OCI-LY1 (cell line): ENCODE measurements around the gene SORCS3.

Experiments used
- H2AFZ ChIP-seq: fragments of 200-600 bp; sonication (generic), shearing (Covaris generic); 2 replicates; pipeline ENCODE4 v1.6.0; 2014; ENCODE audit warnings: antibody characterized with exemption, mild to moderate bottlenecking, low read length
- H3F3A ChIP-seq: fragments of 200-600 bp; sonication (generic), shearing (Covaris generic); 2 replicates; pipeline ENCODE4 v1.6.0; 2014; ENCODE audit warnings: mild to moderate bottlenecking, antibody characterized with exemption, low read length, moderate library complexity; ENCODE audit not compliant: insufficient read depth
- H3K27ac ChIP-seq: fragments of 200-600 bp; sonication (generic); 2 replicates; pipeline ENCODE4 v1.5.1; 2014; ENCODE audit warnings: low read length, mixed run types, mild to moderate bottlenecking, low read depth; ENCODE audit not compliant: poor library complexity, severe bottlenecking
- H3K27me3 ChIP-seq: fragments of 200-600 bp; sonication (generic); 2 replicates; pipeline ENCODE4 v1.6.0; 2014; ENCODE audit warnings: antibody characterized with exemption, mild to moderate bottlenecking, low read length, moderate library complexity; ENCODE audit not compliant: insufficient read depth
- H3K36me3 ChIP-seq: fragments of 200-600 bp; sonication (generic); 2 replicates; pipeline ENCODE4 v1.6.1; 2014; ENCODE audit warnings: mild to moderate bottlenecking, antibody characterized with exemption, low read length, moderate library complexity, mixed read lengths; ENCODE audit not compliant: insufficient read depth
- H3K4me1 ChIP-seq: fragments of 200-600 bp; sonication (generic); 2 replicates; pipeline ENCODE4 v1.5.1; 2014; ENCODE audit warnings: mild to moderate bottlenecking, low read length, moderate library complexity; ENCODE audit not compliant: insufficient read depth, severe bottlenecking
- H3K4me2 ChIP-seq: fragments of 200-600 bp; sonication (generic), shearing (Covaris generic); 2 replicates; pipeline ENCODE4 v1.6.1; 2014; ENCODE audit warnings: low read length
- H3K4me3 ChIP-seq: fragments of 200-600 bp; sonication (generic); 2 replicates; pipeline ENCODE4 v1.5.1; 2014; ENCODE audit warnings: low read length, low read depth, mild to moderate bottlenecking, mixed read lengths; ENCODE audit not compliant: poor library complexity, severe bottlenecking
- H3K79me2 ChIP-seq: fragments of 200-600 bp; shearing (Covaris generic); 2 replicates; pipeline ENCODE4 v1.6.1; 2016; ENCODE audit warnings: mixed run types, low read length, mixed read lengths; ENCODE audit not compliant: insufficient read depth
- H3K9ac ChIP-seq: fragments of 200-600 bp; sonication (generic), shearing (Covaris generic); 2 replicates; pipeline ENCODE4 v1.6.1; 2014; ENCODE audit warnings: mild to moderate bottlenecking, low read length, mixed read lengths
- H3K9me2 ChIP-seq: fragments of 200-600 bp; sonication (generic), shearing (Covaris generic); 2 replicates; pipeline ENCODE4 v1.6.1; 2014; ENCODE audit warnings: low read depth, mild to moderate bottlenecking, low read length, mixed read lengths
- H3K9me3 ChIP-seq: fragments of 200-600 bp; shearing (Covaris generic); 2 replicates; pipeline ENCODE4 v1.6.1; 2014; ENCODE audit warnings: low read length, mixed read lengths
- H4K20me1 ChIP-seq: fragments of 200-600 bp; sonication (generic), shearing (Covaris generic); 2 replicates; pipeline ENCODE4 v1.6.0; 2016; ENCODE audit warnings: mild to moderate bottlenecking, low read length; ENCODE audit not compliant: insufficient read depth
- EZH2 ChIP-seq: fragments of 200-600 bp; sonication (generic), shearing (Covaris generic); IDR thresholded peaks from 2 replicates; pipeline ENCODE4 v1.8.0; 2017; ENCODE audit warnings: borderline replicate concordance, mixed run types, mild to moderate bottlenecking, antibody characterized with exemption, low read length, moderate library complexity, mixed read lengths
- TF ChIP-seq, protein P1 (sequence below): fragments of 200-600 bp; sonication (generic), shearing (Covaris generic); IDR thresholded peaks from 2 replicates; pipeline ENCODE4 v1.5.1; 2017; ENCODE audit warnings: mild to moderate bottlenecking, antibody characterized with exemption, low read length, moderate library complexity, mixed read lengths

The SORCS3 gene

DNA sequence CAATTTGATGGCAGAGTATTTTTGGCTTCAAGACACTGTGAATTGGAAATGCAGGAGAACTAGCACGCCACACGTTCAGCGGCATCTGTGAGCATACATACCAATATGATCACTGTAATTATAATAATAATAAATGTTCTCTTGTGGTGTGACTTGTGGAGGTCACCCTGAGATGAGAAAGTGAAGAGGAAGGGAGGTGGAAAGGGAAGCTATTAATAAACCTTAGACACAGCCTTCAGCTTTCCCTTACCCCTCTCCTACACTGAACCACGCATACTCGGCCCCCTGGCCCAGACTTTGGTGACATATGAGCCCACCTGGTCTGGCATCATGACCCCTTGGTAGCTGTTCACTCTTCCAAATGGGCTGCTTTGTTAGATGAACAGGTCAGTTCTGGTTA lies 139.1 kb downstream of the SORCS3 start:
- no peaks in the 10 kb centered on the region for H3K9me2 ChIP-seq
- H3K27ac ChIP-seq: no peak overlapping the region
- no peaks in the 10 kb centered on the region for H3K27me3 ChIP-seq
- H3K36me3 ChIP-seq: no peaks in the 10 kb centered on the region
- H2AFZ ChIP-seq: no peak overlapping the region
- no peaks in the 10 kb centered on the region for H3K79me2 ChIP-seq
- TF ChIP-seq EZH2: no peak
- TF ChIP-seq, protein P1, sequence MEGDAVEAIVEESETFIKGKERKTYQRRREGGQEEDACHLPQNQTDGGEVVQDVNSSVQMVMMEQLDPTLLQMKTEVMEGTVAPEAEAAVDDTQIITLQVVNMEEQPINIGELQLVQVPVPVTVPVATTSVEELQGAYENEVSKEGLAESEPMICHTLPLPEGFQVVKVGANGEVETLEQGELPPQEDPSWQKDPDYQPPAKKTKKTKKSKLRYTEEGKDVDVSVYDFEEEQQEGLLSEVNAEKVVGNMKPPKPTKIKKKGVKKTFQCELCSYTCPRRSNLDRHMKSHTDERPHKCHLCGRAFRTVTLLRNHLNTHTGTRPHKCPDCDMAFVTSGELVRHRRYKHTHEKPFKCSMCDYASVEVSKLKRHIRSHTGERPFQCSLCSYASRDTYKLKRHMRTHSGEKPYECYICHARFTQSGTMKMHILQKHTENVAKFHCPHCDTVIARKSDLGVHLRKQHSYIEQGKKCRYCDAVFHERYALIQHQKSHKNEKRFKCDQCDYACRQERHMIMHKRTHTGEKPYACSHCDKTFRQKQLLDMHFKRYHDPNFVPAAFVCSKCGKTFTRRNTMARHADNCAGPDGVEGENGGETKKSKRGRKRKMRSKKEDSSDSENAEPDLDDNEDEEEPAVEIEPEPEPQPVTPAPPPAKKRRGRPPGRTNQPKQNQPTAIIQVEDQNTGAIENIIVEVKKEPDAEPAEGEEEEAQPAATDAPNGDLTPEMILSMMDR: no peak
- H3K4me3 ChIP-seq: no peak overlapping the region
- H4K20me1 ChIP-seq: no peaks in the 10 kb centered on the region
- H3F3A ChIP-seq: no peaks in the 10 kb centered on the region
- no peak overlapping the region for H3K9ac ChIP-seq
- H3K9me3 ChIP-seq: no peaks in the 10 kb centered on the region
- no peaks in the 10 kb centered on the region for H3K4me1 ChIP-seq
- H3K4me2 ChIP-seq: no peak overlapping the region

DNA sequence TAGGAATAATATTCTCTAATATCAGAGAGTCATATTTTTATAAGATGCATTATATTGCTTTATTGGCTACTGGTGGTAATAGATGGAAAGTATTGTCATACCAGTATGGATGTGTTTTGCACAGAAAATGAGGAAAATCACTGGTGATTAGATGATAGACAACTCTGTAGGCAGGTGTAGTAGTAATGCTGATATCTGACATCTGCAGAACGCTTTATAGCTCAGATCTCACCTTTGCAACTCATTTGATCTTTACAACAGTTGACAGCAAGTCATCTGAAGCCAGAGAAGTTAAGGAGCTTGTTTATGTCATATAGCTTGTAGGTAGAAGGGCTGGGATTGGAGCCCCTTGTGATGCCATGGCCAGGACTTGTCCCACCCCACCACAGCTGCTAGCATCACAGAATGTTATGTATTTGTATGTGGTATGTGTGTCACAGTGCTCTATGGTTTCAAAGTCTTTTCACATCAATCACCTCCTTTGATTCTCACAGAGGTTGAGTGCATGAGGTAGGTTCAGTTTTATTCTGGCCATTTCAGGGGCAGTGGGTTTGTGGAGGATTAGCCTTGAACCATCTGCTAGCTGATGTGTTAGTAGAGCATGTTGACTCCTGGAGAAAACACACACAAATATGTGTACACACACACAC lies 140.0 kb downstream of the SORCS3 start:
- Histone ChIP-seq H2AFZ (no peak overlapping the region), H3K9me2 (no peaks in the 10 kb centered on the region), H3K9ac (no peak overlapping the region), H3K27me3 (no peaks in the 10 kb centered on the region), H4K20me1 (no peaks in the 10 kb centered on the region), H3K4me2 (no peak overlapping the region), H3K9me3 (no peaks in the 10 kb centered on the region), H3K79me2 (no peaks in the 10 kb centered on the region), H3K4me3 (no peak overlapping the region), H3F3A (no peaks in the 10 kb centered on the region), H3K36me3 (no peaks in the 10 kb centered on the region), H3K4me1 (no peaks in the 10 kb centered on the region), H3K27ac (no peak overlapping the region)
- TF ChIP-seq, protein P1: no peak
- no peak for TF ChIP-seq EZH2

GRCh38 chr10:104784452-104784851 lies 143.4 kb downstream of the SORCS3 start:
- H2AFZ ChIP-seq: no peak overlapping the region
- no peak overlapping the region for H3K4me2 ChIP-seq
- H3F3A ChIP-seq: no peaks in the 10 kb centered on the region
- no peak overlapping the region for H3K4me3 ChIP-seq
- no peaks in the 10 kb centered on the region for H3K79me2 ChIP-seq
- no peaks in the 10 kb centered on the region for H3K4me1 ChIP-seq
- H3K36me3 ChIP-seq: no peaks in the 10 kb centered on the region
- no peaks in the 10 kb centered on the region for H4K20me1 ChIP-seq
- H3K27ac ChIP-seq: no peak overlapping the region
- H3K9me3 ChIP-seq: no peaks in the 10 kb centered on the region
- H3K27me3 ChIP-seq: no peaks in the 10 kb centered on the region
- no peak for TF ChIP-seq EZH2
- TF ChIP-seq, protein P1: no peak
- no peaks in the 10 kb centered on the region for H3K9me2 ChIP-seq
- H3K9ac ChIP-seq: no peak overlapping the region
